HG03025 (cell line): ENCODE measurements around the gene ING1.
"Not testable (repeated sequence)": the region's sequence is repeated elsewhere in the genome, so short reads cannot be mapped to it uniquely, and the experiment has no call there.

Source experiments
- ATAC-seq: cut with Tn5 transposase; IDR thresholded peaks from one replicate; pipeline ENCODE4 v1.9.1; 2021; ENCODE audit warnings: mild to moderate bottlenecking, moderate library complexity; ENCODE audit not compliant: unreplicated experiment, low FRiP score

The ING1 gene

GRCh38 chr13:110713642-110713952, at the start of gene ING1:
Gene ING1, plus strand, starts transcription at chr13:110713700. Its CDS starts 450 bp downstream, at chr13:110714150.
- ATAC-seq = no peak

- no peak for ATAC-seq
Measured at GRCh38 chr13:110664041-110664440, 49.5 kb upstream of the ING1 start.

- no peak for ATAC-seq
Measured at GRCh38 chr13:110664673-110665072, 48.8 kb upstream of the ING1 start.

GRCh38 chr13:110665491-110666254, 47.8 kb upstream of the ING1 start:
- ATAC-seq = no peak

GRCh38 chr13:110666255-110666533, 47.3 kb upstream of the ING1 start:
- ATAC-seq = no peak

GRCh38 chr13:110669036-110669435, 44.5 kb upstream of the ING1 start:
- no peak for ATAC-seq

- ATAC-seq = not testable (repeated sequence)
Measured at GRCh38 chr13:110669814-110670213, 43.7 kb upstream of the ING1 start.

GRCh38 chr13:110676595-110677587, 36.6 kb upstream of the ING1 start:
- peak; percentile 78 for ATAC-seq

GRCh38 chr13:110677731-110678545, 35.6 kb upstream of the ING1 start:
- no peak for ATAC-seq

- ATAC-seq = no peak
Measured at GRCh38 chr13:110680852-110681251, 32.6 kb upstream of the ING1 start.

GRCh38 chr13:110681868-110682550, 31.5 kb upstream of the ING1 start:
- ATAC-seq = no peak

GRCh38 chr13:110682746-110683145, 30.8 kb upstream of the ING1 start:
- no peak for ATAC-seq

GRCh38 chr13:110683203-110683883, 30.2 kb upstream of the ING1 start:
- no peak for ATAC-seq

- no peak for ATAC-seq
Measured at GRCh38 chr13:110683921-110684320, 29.6 kb upstream of the ING1 start.

- ATAC-seq = no peak
Measured at GRCh38 chr13:110684388-110685056, 29.0 kb upstream of the ING1 start.

- no peak for ATAC-seq
Measured at GRCh38 chr13:110685305-110686020, 28.0 kb upstream of the ING1 start.

GRCh38 chr13:110687736-110688135, 25.8 kb upstream of the ING1 start:
- no peak for ATAC-seq

- ATAC-seq = no peak
Measured at GRCh38 chr13:110689041-110689440, 24.5 kb upstream of the ING1 start.

- no peak for ATAC-seq
Measured at GRCh38 chr13:110689711-110690110, 23.8 kb upstream of the ING1 start.
